NCI-H69 (cell line): ENCODE data around the gene SMAD5.
A peak's percentile ranks its signal among the peaks of the same experiment; 100 is the strongest.

Experiments used
- DNase-seq: peaks from one replicate; lab custom pipeline; 2025; lab: John Stamatoyannopoulos, UW

SMAD5 gene

DNA sequence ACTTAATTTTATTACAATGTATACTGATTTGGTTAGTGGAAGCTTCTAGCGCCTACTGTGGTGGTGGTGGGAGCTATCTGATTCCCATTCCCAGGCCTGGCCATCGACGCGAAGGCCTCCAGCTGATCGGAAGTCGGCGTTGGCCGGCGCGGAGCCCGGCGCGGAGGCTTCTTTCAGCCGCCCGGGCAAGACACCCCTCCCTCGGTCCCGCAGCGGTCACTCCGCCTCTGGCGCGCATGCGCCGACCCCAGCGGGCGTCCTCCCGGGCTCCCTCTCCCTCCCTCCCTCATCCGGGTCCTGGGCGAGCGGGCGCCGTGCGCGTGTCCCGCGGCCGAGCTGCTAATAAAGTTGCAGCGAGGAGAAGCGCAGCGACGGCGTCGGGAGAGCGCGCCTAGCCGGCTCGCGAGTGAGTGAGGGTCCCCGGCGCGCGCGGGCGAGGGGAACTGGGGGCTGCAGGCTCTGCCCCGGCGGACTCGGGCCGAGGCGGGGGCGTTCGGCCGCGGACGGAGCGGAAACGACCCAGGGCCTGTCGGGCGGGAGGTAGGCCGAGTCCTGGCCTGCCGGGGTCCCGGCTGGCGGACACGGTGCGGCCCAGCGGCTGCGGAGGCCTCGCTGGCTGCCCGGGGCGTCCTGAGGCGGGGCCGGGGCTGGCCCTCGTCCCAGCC lies at the start of gene SMAD5:
Gene SMAD5 (plus strand): TSS at position 289 of the 665 bp plus-strand sequence. CDS start 20,916 bp downstream, outside the sequence.
- peak; percentile 98 for DNase-seq

GRCh38 chr5:136084698-136085097 lies 47.9 kb upstream of the SMAD5 start:
- DNase-seq, result no peak

GRCh38 chr5:136086783-136087566 lies 45.7 kb upstream of the SMAD5 start:
- DNase-seq, result no peak

DNA sequence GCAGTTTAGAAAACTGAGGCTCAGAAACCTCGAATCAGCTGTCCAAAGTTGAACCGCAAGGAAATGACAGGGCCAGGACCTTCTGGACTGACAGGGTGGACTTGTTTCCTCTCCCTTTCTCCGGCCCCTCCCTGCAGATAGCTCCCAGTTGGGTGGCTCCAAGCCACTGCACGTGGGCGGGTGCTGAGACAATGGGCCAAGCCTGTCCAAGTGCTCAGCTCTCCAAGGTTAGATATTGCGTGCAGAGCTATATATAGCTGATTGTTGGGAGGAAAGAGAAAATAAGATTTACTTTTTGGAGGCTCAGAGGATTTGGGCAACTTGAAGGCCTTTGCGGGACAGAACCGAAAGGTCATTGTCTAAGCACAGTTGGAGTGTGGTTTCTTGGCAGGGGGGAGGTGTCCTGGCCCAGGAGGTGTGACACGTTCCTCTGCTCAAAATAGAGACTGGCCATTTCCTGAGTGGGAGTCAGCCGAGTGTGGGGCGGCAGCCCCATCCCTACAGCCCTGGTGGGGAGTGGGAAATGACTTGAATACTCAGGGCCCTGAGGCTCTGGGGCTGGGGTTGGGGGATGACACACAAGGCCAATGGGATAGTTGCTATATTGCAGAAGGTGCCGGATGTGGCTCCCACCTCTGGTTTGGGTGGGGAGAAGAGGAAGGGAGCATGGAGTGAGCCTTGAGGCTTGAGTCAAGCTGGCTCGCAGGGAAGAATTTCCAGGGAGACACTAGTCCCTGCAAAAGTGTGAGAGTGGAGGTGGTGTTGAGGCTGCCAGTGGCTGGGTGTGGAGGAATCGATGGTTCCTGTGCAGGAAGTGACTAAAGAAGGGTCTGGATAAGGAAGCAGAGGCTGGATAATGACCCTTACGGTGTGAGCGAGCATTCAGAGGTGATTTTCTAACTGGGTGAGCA lies 44.4 kb upstream of the SMAD5 start:
- DNase-seq, result no peak

DNA sequence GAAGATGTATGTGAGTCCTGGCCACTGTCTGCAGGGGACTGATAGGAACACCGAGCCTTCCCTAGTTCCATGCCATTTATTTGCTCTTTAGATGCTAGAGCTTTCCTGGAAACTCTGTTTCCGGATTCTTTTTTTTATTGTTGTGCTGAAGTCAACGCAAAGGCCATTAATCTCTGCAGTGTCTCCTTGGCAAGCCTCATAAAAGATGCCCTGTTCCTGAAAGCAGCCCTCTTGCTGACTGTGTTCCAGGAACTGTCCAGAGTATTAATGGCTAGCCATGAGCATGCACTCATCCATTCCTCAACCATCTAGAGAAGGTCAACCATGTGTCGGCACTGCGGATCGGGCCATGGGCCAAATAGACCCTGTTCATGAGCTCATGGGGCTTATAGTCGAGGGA lies 42.9 kb upstream of the SMAD5 start:
- DNase-seq, result no peak

- DNase-seq, result no peak
These were observed 42.3 kb upstream of the SMAD5 start for GRCh38 chr5:136090319-136090718.

- peak; percentile 19 for DNase-seq
These were observed 38.3 kb upstream of the SMAD5 start for GRCh38 chr5:136094189-136094912.

DNA sequence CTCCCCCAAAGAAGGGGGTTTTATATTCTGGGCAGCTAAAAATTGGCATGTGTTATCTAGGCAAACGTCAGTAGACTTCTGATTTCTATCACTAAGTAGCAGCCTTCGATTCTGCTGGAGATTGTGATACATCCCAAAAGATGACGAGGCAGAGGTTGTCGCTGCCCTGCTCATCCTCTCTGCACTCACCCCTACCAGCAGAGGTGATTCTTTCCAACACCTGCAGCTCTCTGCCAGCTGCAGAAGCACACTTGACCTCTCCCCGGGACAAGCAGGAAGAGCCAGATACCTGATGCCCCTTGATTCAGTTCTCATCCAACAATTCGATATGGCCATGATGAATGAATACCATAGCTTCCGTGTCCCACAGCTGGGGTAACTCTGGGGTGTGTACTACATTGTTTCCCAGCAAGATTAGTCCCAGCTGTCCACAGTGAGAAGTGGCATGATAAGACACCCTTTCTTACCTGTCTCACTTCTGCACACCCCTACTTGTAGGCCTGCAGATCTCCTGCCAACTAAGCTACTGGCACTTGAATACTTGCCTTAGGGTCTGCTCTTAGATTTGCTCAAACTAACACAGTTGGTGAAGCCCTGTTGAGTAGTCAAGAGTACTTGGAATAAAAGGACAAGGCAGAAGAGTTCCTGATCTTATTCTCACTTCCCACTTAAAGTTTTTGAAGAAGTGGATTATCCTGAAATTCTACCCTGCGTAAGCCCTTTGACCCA lies 37.6 kb upstream of the SMAD5 start:
- peak; percentile 10 for DNase-seq

GRCh38 chr5:136098176-136098575 lies 34.5 kb upstream of the SMAD5 start:
- no peak for DNase-seq

- no peak for DNase-seq
These were observed 32.8 kb upstream of the SMAD5 start for GRCh38 chr5:136099870-136100269.

DNA sequence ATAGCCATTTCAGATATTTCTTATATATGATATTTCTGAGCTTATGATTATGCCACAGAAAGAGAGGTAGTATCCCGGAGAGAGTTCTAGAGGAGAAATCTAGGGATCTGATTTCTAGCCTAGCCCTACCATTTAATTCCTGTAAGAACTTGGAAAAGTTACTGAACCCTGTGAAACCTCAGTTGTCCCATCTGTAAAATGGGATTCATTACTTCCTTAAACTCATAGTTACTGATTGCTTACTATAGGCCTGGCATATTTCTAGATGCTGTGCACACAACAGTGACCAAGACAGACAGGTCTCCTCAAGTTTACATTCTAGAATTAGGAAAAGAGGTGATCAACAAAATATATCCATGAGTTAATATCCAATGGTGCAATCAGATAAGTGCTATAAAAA lies 30.8 kb upstream of the SMAD5 start:
- no peak for DNase-seq

GRCh38 chr5:136103118-136103517 lies 29.5 kb upstream of the SMAD5 start:
- peak; percentile 47 for DNase-seq

DNA sequence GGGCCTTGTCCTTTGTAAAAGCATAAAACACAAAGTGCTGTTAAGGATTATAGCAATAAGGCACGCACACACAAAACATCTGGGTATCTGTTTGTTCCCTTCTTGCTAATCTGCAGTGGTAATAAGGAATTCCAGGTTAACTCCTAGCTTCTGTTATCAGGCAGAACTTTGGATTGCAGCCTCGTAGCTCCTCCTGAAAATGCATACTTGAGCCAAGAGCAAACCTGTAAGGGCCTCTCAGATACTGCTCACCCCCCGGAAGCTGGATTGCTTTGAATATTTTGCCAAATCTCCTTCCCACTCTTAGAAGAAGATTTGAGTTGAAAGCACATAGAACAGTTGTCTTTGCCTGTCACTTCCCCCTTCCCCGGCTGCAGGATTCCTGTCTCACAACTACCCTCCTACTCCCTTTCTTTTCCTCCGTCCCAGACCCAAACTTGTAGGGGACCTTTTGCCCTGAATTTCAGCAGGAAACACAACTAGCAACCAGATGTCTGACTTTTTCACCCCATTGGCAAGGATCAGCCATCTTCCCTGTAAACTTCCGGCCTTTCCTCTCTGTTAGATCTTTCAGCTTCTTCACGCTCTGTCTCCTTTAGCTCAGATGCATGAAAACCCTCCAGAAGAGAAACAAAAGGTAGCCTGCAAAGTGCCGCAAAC lies 28.2 kb upstream of the SMAD5 start:
- DNase-seq, result no peak

DNA sequence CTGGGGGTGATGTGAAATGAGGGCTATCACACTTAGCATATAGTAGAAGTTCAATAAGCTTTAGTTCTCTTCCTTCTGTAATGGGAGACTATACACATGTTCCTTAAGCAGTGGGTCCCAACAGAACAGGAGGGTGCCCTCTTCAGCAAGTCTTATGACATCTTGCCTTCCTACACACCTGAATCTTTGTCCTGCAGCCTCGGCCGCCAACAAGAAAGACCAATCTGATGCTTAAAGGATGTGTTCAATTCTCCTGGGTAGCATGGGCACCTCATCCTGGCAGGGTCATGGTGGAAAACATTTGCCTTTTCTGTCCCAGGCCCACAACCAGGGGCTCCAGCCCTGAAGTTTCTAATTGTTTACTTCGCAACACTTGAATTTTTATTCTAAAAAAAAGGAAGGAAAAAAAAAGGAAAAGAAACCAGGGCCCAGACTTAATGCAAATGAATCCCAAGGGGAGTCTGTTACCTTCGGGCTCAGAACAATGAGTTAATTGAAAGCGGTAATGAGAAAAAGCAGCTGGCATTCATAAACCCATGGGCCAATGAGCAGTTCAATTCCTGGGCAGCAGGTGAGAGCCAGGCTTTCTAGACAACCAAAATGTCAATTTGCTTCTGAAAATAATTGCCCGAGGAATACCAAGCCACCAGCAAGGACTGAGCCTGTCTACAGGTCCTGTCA lies 26.2 kb upstream of the SMAD5 start:
- DNase-seq, result peak; percentile 72

- no peak for DNase-seq
These were observed 24.4 kb upstream of the SMAD5 start for GRCh38 chr5:136108180-136108611.

- no peak for DNase-seq
These were observed 23.9 kb upstream of the SMAD5 start for GRCh38 chr5:136108766-136109165.

GRCh38 chr5:136109453-136110135 lies 23.1 kb upstream of the SMAD5 start:
- DNase-seq, result no peak

DNA sequence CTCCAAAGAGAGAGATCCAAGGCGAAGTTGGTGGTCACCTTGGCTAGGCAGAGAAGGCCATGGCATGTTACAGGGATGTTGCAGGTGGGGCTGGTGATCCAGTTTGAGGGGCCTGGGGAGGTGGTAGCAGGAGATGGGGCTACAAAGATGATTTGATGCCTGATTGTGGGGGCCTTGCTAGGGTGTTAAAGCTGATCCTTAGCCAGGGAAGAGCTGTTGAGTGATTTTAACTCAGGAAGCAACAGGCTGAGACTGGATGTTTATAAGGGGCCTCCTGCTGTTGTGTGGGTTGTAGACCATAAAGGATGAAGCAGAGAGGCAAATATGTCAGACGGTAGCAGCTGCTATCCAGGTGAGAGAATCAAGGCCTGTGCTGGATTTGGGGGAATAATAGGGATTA lies 19.0 kb upstream of the SMAD5 start:
- peak; percentile 19 for DNase-seq

- no peak for DNase-seq
These were observed 18.1 kb upstream of the SMAD5 start for GRCh38 chr5:136114414-136115125.
